ENCODE data around the gene ATP1B3. TPM values are rescaled to one million over a fixed set of nuclear protein-coding genes. Genes with fewer than 3 reads are reported as not detected.

The ATP1B3 gene
- total and polyA plus RNA-seq, 10 of the 15 experiments (the other 5 are each of a cell fraction or from before 2014, with no cell fraction given), result 41.4 to 200 (median 94.0) TPM

DNA sequence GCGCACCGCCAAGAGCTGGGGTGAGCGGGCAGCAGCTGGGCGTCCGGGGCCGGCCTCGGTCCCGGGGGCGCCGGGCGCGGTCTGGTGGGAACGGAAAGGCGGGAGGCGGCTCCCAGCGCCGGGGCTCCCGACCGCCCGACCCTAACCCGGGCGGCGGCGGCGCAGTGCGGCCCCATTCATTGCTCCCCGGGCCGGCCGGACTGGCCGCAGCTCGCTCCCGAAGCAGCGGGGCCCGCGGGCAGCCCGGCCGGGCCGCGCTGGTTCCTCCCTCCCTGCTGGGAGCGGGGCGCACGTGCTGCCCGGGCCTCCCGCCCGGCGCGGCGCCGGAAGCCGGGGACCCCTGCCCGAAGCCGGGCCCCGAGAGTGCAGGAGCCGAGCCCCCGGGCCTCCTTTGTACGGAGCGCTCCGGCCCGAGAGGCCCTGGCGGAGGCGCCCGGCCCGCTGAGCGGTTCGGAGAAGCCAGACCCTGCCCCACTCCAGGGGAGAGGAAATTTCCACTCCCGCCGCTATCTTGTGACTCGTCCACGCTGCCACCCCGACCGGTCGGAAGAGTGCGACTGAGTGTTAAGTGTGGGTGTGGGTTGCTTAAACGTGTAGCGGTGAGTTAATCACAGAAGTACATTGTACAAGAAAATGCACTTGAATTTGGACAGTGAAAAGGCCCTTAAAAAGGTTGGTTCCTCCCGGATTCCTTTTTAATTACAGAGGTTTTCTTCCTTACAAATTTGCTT lies 613 bp downstream of the ATP1B3 start:
- peaks cover 52% of the 10 kb centered on the region for H3K79me2 ChIP-seq (ENCODE audit: control insufficient read depth, insufficient read depth, low read length)
- RAD21 ChIA-PET (ENCODE audit: unreplicated experiment), result interaction anchor here (0.7 to 4.2 kb wide), 7 partner anchors 36 to 405 kb away, joined by 3 to 23 read pairs (median 5); partner anchors contain the start of gene RNF7
- H3K36me3 ChIP-seq (ENCODE audit: control insufficient read depth in 2 of 2, insufficient read depth in 2 of 2, low read length in 1 of 2), result no peaks in the 10 kb centered on the region
- peak overlapping the region; percentile 62 for H3K4me2 ChIP-seq (ENCODE audit: control insufficient read depth, insufficient read depth)
- FAIRE-seq (no peak), ATAC-seq (peak; percentile 24), DNase-seq (ENCODE audit: low read depth, low spot score) (no peak)
- peak overlapping the region; percentile 91 for H3K9ac ChIP-seq (ENCODE audit: control insufficient read depth, insufficient read depth, low read length)
- intact Hi-C loops (cut with micrococcal nuclease; ENCODE audit: unreplicated experiment) (loop anchor here (1.0 kb wide), 1 partner anchor 139 kb away; the partner anchor contains the start of gene RNF7), in situ Hi-C loops (cut with MboI) (loop anchor here (10.0 kb wide), 1 partner anchor 412 kb away; no protein-coding TSS in a partner anchor)
- H2AFZ ChIP-seq (ENCODE audit: control insufficient read depth, low read depth, low read length), result peak overlapping the region; percentile 73
- POLR2A ChIA-PET, result interaction anchor here (0.5 to 1.5 kb wide), 7 partner anchors 17 to 808 kb away, joined by 3 to 12 read pairs (median 3); partner anchors contain the start of gene RNF7
- H3K4me1 ChIP-seq (ENCODE audit: control insufficient read depth, insufficient read depth, low read length), result 0 out of 2 replicates have a peak, but pooled peaks cover 3% of the 10 kb centered on the region
- CTCF ChIA-PET, result interaction anchor here (0.7 to 1.7 kb wide), 8 partner anchors 10 to 568 kb away, joined by 3 to 11 read pairs (median 4); partner anchors contain the start of gene RNF7
- no peaks in the 10 kb centered on the region for H4K20me1 ChIP-seq (ENCODE audit: control insufficient read depth, insufficient read depth)
- H3K9me3 ChIP-seq (replicated peaks; ENCODE audit: control insufficient read depth, insufficient read depth, low read length), result no peaks in the 10 kb centered on the region
- under 1% methylated on average over 70 of the region's 76 CpGs for WGBS (ENCODE audit: insufficient coverage, insufficient replicate concordance, low lambda C conversion rate, missing lambda C conversion rate)
- H3K27me3 ChIP-seq (replicated peaks in 1 of 2; ENCODE audit: control insufficient read depth in 2 of 2, insufficient read depth in 2 of 2, low read length in 1 of 2), result no peaks in the 10 kb centered on the region
- SMC1A ChIA-PET (ENCODE audit: uncharacterized antibody, unreplicated experiment), result interaction anchor here (0.6 to 3.6 kb wide), 8 partner anchors 8 to 151 kb away, joined by 3 to 12 read pairs (median 4); no protein-coding TSS in a partner anchor
- peak overlapping the region; percentile 81 for H3K27ac ChIP-seq (ENCODE audit: control insufficient read depth, insufficient read depth)
- BruUV-seq (replicated peaks), result no TSS peak
- H3K4me3 ChIP-seq, result peak overlapping the region; percentile 97
- TF ChIP-seq MXI1 (IDR thresholded peaks at IDR 0.05; ENCODE audit: low read depth, low read length), result no peak
- no peak for TF ChIP-seq SIX5 (IDR thresholded peaks at IDR 0.05; ENCODE audit: low read depth, low read length, severe bottlenecking)
- no peak for TF ChIP-seq SREBF2 (IDR thresholded peaks at IDR 0.05; ENCODE audit: low read length)
- TF ChIP-seq, protein P1, sequence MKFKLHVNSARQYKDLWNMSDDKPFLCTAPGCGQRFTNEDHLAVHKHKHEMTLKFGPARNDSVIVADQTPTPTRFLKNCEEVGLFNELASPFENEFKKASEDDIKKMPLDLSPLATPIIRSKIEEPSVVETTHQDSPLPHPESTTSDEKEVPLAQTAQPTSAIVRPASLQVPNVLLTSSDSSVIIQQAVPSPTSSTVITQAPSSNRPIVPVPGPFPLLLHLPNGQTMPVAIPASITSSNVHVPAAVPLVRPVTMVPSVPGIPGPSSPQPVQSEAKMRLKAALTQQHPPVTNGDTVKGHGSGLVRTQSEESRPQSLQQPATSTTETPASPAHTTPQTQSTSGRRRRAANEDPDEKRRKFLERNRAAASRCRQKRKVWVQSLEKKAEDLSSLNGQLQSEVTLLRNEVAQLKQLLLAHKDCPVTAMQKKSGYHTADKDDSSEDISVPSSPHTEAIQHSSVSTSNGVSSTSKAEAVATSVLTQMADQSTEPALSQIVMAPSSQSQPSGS (IDR thresholded peaks at IDR 0.05; ENCODE audit: low read length), result no peak
- TF ChIP-seq, protein P2, sequence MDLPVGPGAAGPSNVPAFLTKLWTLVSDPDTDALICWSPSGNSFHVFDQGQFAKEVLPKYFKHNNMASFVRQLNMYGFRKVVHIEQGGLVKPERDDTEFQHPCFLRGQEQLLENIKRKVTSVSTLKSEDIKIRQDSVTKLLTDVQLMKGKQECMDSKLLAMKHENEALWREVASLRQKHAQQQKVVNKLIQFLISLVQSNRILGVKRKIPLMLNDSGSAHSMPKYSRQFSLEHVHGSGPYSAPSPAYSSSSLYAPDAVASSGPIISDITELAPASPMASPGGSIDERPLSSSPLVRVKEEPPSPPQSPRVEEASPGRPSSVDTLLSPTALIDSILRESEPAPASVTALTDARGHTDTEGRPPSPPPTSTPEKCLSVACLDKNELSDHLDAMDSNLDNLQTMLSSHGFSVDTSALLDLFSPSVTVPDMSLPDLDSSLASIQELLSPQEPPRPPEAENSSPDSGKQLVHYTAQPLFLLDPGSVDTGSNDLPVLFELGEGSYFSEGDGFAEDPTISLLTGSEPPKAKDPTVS (IDR thresholded peaks at IDR 0.05; ENCODE audit: low read depth, low read length), result no peak
- TF ChIP-seq DPF2 (IDR thresholded peaks at IDR 0.05), result peak; percentile 76
- peak; percentile 82 for TF ChIP-seq LARP7 (IDR thresholded peaks at IDR 0.05)
- TF ChIP-seq YY1 (IDR thresholded peaks at IDR 0.05; ENCODE audit: low read depth, low read length), result 0 out of 2 replicates have a peak, but pooled peaks have one; percentile 28
- TF ChIP-seq ASH2L (IDR thresholded peaks at IDR 0.05; ENCODE audit: borderline replicate concordance, low read depth), result 0 out of 2 replicates have a peak, but pooled peaks have one; percentile 28
- no peak for TF ChIP-seq SUZ12 (IDR thresholded peaks at IDR 0.05; ENCODE audit: unreplicated experiment)
- TF ChIP-seq MYB (IDR thresholded peaks at IDR 0.05; ENCODE audit: borderline replicate concordance, low read depth, low read length), result no peak
- TF ChIP-seq KAT2A (conservative IDR thresholded peaks at IDR 0.05; ENCODE audit: control insufficient read depth, low read depth, low read length), result no peak
- peak; percentile 79 to 96 for TF ChIP-seq BHLHE40 (IDR thresholded peaks at IDR 0.05; ENCODE audit: borderline replicate concordance in 1 of 2, low read depth in 2 of 2, low read length in 1 of 2)
- no peak for TF ChIP-seq IKZF2 (IDR thresholded peaks at IDR 0.05)
- TF ChIP-seq, protein P3, sequence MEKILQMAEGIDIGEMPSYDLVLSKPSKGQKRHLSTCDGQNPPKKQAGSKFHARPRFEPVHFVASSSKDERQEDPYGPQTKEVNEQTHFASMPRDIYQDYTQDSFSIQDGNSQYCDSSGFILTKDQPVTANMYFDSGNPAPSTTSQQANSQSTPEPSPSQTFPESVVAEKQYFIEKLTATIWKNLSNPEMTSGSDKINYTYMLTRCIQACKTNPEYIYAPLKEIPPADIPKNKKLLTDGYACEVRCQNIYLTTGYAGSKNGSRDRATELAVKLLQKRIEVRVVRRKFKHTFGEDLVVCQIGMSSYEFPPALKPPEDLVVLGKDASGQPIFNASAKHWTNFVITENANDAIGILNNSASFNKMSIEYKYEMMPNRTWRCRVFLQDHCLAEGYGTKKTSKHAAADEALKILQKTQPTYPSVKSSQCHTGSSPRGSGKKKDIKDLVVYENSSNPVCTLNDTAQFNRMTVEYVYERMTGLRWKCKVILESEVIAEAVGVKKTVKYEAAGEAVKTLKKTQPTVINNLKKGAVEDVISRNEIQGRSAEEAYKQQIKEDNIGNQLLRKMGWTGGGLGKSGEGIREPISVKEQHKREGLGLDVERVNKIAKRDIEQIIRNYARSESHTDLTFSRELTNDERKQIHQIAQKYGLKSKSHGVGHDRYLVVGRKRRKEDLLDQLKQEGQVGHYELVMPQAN (conservative IDR thresholded peaks at IDR 0.05), result peak; percentile 75
- TF ChIP-seq ATF7 (IDR thresholded peaks at IDR 0.05; ENCODE audit: low read depth), result no peak
- TF ChIP-seq SP1 (IDR thresholded peaks at IDR 0.05; ENCODE audit: low read depth, low read length), result no peak
- no peak for TF ChIP-seq WRNIP1 (IDR thresholded peaks at IDR 0.05; ENCODE audit: borderline replicate concordance, low read depth, low read length)
- TF ChIP-seq CEBPB (IDR thresholded peaks at IDR 0.05; ENCODE audit: borderline replicate concordance in 1 of 2, low read depth in 2 of 2, low read length in 2 of 2), result no peak

Measured in GM12878 (cell line).